Measurements from ENCODE around the gene NPTXR. TPM values are rescaled to one million over a fixed set of nuclear protein-coding genes. Genes with fewer than 3 reads are reported as not detected.

Gene NPTXR
- total RNA-seq, 2 donors from 2014 or later, result 0.77 to 0.82 TPM

- Mint-ChIP-seq H3K36me3 (ENCODE audit: low read depth) (peaks cover 39% of the 10 kb centered on the region), H3K9me3 (no peaks in the 10 kb centered on the region), H3K4me1 (peaks cover 26% of the 10 kb centered on the region)
Measured at GRCh38 chr22:38872172-38872830, 28.5 kb upstream of the NPTXR start, which contains the start of gene CBX6. Gene CBX6, minus strand, starts transcription at chr22:38872216. Its CDS starts 26 bp downstream, at chr22:38872190.

GRCh38 chr22:38871360-38872171 is 27.7 kb upstream of the NPTXR start:
- Mint-ChIP-seq H3K4me1 (peaks cover 26% of the 10 kb centered on the region), H3K4me3 (peak overlapping the region; percentile 92), H3K36me3 (ENCODE audit: low read depth) (peaks cover 41% of the 10 kb centered on the region), H3K27me3 (no peaks in the 10 kb centered on the region), H3K9me3 (no peaks in the 10 kb centered on the region), H3K27ac (peak overlapping the region; percentile 91)
- ATAC-seq (replicated peaks), result no peak

More at GRCh38 chr22:38872172-38872830, 28.5 kb upstream of the NPTXR start, which contains the start of gene CBX6:
- H3K4me3 Mint-ChIP-seq, result peak within 1 kb of the TSS; percentile 92
- no peaks in the 10 kb centered on the region for H3K27me3 Mint-ChIP-seq
- peak within 1 kb of the TSS; percentile 91 for H3K27ac Mint-ChIP-seq
- peak; percentile 49 for ATAC-seq (replicated peaks)

- Mint-ChIP-seq H3K36me3 (ENCODE audit: low read depth) (peaks cover 46% of the 10 kb centered on the region), H3K4me1 (peaks cover 26% of the 10 kb centered on the region), H3K27ac (peak overlapping the region; percentile 91), H3K9me3 (no peaks in the 10 kb centered on the region), H3K27me3 (no peaks in the 10 kb centered on the region), H3K4me3 (peak overlapping the region; percentile 92)
- no peak for ATAC-seq (replicated peaks)
Measured at GRCh38 chr22:38870791-38871359, 27.0 kb upstream of the NPTXR start.

- ATAC-seq (replicated peaks), result peak; percentile 31
- Mint-ChIP-seq H3K4me1 (peaks cover 26% of the 10 kb centered on the region), H3K9me3 (no peaks in the 10 kb centered on the region), H3K36me3 (ENCODE audit: low read depth) (peaks cover 51% of the 10 kb centered on the region), H3K27me3 (no peaks in the 10 kb centered on the region), H3K27ac (peak overlapping the region; percentile 91), H3K4me3 (peak overlapping the region; percentile 92)
Measured at GRCh38 chr22:38870312-38870741, 26.5 kb upstream of the NPTXR start.

GRCh38 chr22:38869663-38870062 is 25.8 kb upstream of the NPTXR start:
- H3K4me3 Mint-ChIP-seq, result peak overlapping the region; percentile 92
- no peaks in the 10 kb centered on the region for H3K27me3 Mint-ChIP-seq
- peaks cover 54% of the 10 kb centered on the region for H3K36me3 Mint-ChIP-seq (ENCODE audit: low read depth)
- peaks cover 20% of the 10 kb centered on the region for H3K4me1 Mint-ChIP-seq
- H3K27ac Mint-ChIP-seq, result peak overlapping the region; percentile 91
- no peak for ATAC-seq (replicated peaks)
- no peaks in the 10 kb centered on the region for H3K9me3 Mint-ChIP-seq

GRCh38 chr22:38868886-38869381 is 25.1 kb upstream of the NPTXR start:
- peak; percentile 46 for ATAC-seq (replicated peaks)
- Mint-ChIP-seq H3K27me3 (no peaks in the 10 kb centered on the region), H3K9me3 (no peaks in the 10 kb centered on the region), H3K36me3 (ENCODE audit: low read depth) (peaks cover 59% of the 10 kb centered on the region), H3K27ac (no peak overlapping the region), H3K4me1 (peaks cover 17% of the 10 kb centered on the region), H3K4me3 (peak overlapping the region; percentile 92)

GRCh38 chr22:38868286-38868721 is 24.5 kb upstream of the NPTXR start:
- Mint-ChIP-seq H3K27ac (no peak overlapping the region), H3K4me1 (peaks cover 10% of the 10 kb centered on the region), H3K36me3 (ENCODE audit: low read depth) (peaks cover 60% of the 10 kb centered on the region), H3K27me3 (no peaks in the 10 kb centered on the region), H3K9me3 (no peaks in the 10 kb centered on the region), H3K4me3 (peak overlapping the region; percentile 92)
- ATAC-seq (replicated peaks), result no peak

GRCh38 chr22:38867471-38868285 is 23.9 kb upstream of the NPTXR start:
- Mint-ChIP-seq H3K4me3 (no peak overlapping the region), H3K36me3 (ENCODE audit: low read depth) (peaks cover 60% of the 10 kb centered on the region), H3K27me3 (no peaks in the 10 kb centered on the region), H3K27ac (no peak overlapping the region), H3K4me1 (peaks cover 12% of the 10 kb centered on the region), H3K9me3 (no peaks in the 10 kb centered on the region)
- ATAC-seq (replicated peaks), result no peak

- Mint-ChIP-seq H3K36me3 (ENCODE audit: low read depth) (peaks cover 60% of the 10 kb centered on the region), H3K4me1 (peaks cover 12% of the 10 kb centered on the region), H3K9me3 (no peaks in the 10 kb centered on the region), H3K27me3 (no peaks in the 10 kb centered on the region), H3K27ac (no peak overlapping the region), H3K4me3 (no peak overlapping the region)
- no peak for ATAC-seq (replicated peaks)
Measured at GRCh38 chr22:38867124-38867455, 23.3 kb upstream of the NPTXR start.

GRCh38 chr22:38866399-38867123 is 22.7 kb upstream of the NPTXR start:
- H3K36me3 Mint-ChIP-seq (ENCODE audit: low read depth), result peaks cover 60% of the 10 kb centered on the region
- ATAC-seq (replicated peaks), result no peak
- H3K27ac Mint-ChIP-seq, result no peak overlapping the region
- H3K4me3 Mint-ChIP-seq, result no peak overlapping the region
- no peaks in the 10 kb centered on the region for H3K9me3 Mint-ChIP-seq
- no peaks in the 10 kb centered on the region for H3K27me3 Mint-ChIP-seq
- H3K4me1 Mint-ChIP-seq, result peaks cover 12% of the 10 kb centered on the region

- Mint-ChIP-seq H3K27me3 (no peaks in the 10 kb centered on the region), H3K4me1 (peaks cover 11% of the 10 kb centered on the region), H3K27ac (no peak overlapping the region), H3K36me3 (ENCODE audit: low read depth) (peaks cover 58% of the 10 kb centered on the region), H3K4me3 (no peak overlapping the region), H3K9me3 (no peaks in the 10 kb centered on the region)
- ATAC-seq (replicated peaks), result no peak
Measured at GRCh38 chr22:38866024-38866398, 22.2 kb upstream of the NPTXR start.

- Mint-ChIP-seq H3K9me3 (no peaks in the 10 kb centered on the region), H3K36me3 (ENCODE audit: low read depth) (peaks cover 52% of the 10 kb centered on the region), H3K4me1 (peaks cover 5% of the 10 kb centered on the region), H3K27ac (no peak overlapping the region), H3K4me3 (no peak overlapping the region), H3K27me3 (no peaks in the 10 kb centered on the region)
- ATAC-seq (replicated peaks), result no peak
Measured at GRCh38 chr22:38865201-38866023, 21.6 kb upstream of the NPTXR start.
